OCI-LY3 (cell line): ENCODE data around the gene ARHGEF39.

Experiments used
- H2AFZ ChIP-seq: fragments of 200-600, 300-600 bp; shearing (Covaris generic); 2 replicates; pipeline ENCODE4 v1.6.0; 2014; ENCODE audit warnings: antibody characterized with exemption, low read depth, low read length
- H3K27ac ChIP-seq: fragments of 200-600, 300-600 bp; sonication (generic); 2 replicates; pipeline ENCODE4 v1.5.1; 2014; ENCODE audit warnings: mild to moderate bottlenecking, low read length, moderate library complexity, mixed read lengths
- H3K27me3 ChIP-seq: fragments of 200-600, 300-600 bp; sonication (generic); 2 replicates; pipeline ENCODE4 v1.6.1; 2014; ENCODE audit warnings: low read depth, low read length, mixed read lengths
- H3K36me3 ChIP-seq: fragments of 200-600, 300-600 bp; sonication (generic); replicated peaks from 2 replicates; pipeline ENCODE3; 2014; ENCODE audit warnings: low read depth, low read length, mixed read lengths
- H3K4me1 ChIP-seq: fragments of 300-600, 200-600 bp; sonication (generic); 2 replicates; pipeline ENCODE4 v1.6.1; 2014; ENCODE audit warnings: low read length, mixed read lengths
- H3K4me2 ChIP-seq: fragments of 200-600, 300-600 bp; sonication (generic); 2 replicates; pipeline ENCODE4 v1.6.1; 2014; ENCODE audit warnings: low read length, mixed read lengths
- H3K4me3 ChIP-seq: fragments of 300-600, 200-600 bp; sonication (generic); 2 replicates; pipeline ENCODE4 v1.5.1; 2014; ENCODE audit warnings: antibody characterized with exemption, mild to moderate bottlenecking, low read length, moderate library complexity
- H3K79me2 ChIP-seq: fragments of 300-600, 200-600 bp; shearing (Covaris generic); 2 replicates; pipeline ENCODE4 v1.6.1; 2014; ENCODE audit warnings: mild to moderate bottlenecking, low read length, mixed read lengths
- H3K9ac ChIP-seq: fragments of 300-600, 200-600 bp; shearing (Covaris generic); 2 replicates; pipeline ENCODE4 v1.6.0; 2014; ENCODE audit warnings: mild to moderate bottlenecking, low read length, moderate library complexity
- H3K9me3 ChIP-seq: fragments of 200-600, 300-600 bp; shearing (Covaris generic); 2 replicates; pipeline ENCODE4 v1.6.1; 2014; ENCODE audit warnings: low read length, mixed read lengths; ENCODE audit not compliant: insufficient read depth
- H4K20me1 ChIP-seq: fragments of 200-600, 300-600 bp; sonication (generic); 2 replicates; pipeline ENCODE4 v1.6.1; 2016; ENCODE audit warnings: low read length, mixed read lengths; ENCODE audit not compliant: insufficient read depth
- EZH2phosphoT487 ChIP-seq: fragments of 200-600 bp; shearing (Covaris generic); IDR thresholded peaks from 2 replicates; pipeline ENCODE4 v1.6.1; 2018; ENCODE audit warnings: antibody characterized with exemption, mixed run types, low read depth
- TF ChIP-seq, protein P1 (sequence below): fragments of 200-600, 300-600 bp; sonication (generic); IDR thresholded peaks from 2 replicates; pipeline ENCODE4 v1.5.1; 2014; ENCODE audit warnings: antibody characterized with exemption, low read length, low read depth

ARHGEF39 gene, protein sequence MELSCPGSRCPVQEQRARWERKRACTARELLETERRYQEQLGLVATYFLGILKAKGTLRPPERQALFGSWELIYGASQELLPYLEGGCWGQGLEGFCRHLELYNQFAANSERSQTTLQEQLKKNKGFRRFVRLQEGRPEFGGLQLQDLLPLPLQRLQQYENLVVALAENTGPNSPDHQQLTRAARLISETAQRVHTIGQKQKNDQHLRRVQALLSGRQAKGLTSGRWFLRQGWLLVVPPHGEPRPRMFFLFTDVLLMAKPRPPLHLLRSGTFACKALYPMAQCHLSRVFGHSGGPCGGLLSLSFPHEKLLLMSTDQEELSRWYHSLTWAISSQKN

DNA sequence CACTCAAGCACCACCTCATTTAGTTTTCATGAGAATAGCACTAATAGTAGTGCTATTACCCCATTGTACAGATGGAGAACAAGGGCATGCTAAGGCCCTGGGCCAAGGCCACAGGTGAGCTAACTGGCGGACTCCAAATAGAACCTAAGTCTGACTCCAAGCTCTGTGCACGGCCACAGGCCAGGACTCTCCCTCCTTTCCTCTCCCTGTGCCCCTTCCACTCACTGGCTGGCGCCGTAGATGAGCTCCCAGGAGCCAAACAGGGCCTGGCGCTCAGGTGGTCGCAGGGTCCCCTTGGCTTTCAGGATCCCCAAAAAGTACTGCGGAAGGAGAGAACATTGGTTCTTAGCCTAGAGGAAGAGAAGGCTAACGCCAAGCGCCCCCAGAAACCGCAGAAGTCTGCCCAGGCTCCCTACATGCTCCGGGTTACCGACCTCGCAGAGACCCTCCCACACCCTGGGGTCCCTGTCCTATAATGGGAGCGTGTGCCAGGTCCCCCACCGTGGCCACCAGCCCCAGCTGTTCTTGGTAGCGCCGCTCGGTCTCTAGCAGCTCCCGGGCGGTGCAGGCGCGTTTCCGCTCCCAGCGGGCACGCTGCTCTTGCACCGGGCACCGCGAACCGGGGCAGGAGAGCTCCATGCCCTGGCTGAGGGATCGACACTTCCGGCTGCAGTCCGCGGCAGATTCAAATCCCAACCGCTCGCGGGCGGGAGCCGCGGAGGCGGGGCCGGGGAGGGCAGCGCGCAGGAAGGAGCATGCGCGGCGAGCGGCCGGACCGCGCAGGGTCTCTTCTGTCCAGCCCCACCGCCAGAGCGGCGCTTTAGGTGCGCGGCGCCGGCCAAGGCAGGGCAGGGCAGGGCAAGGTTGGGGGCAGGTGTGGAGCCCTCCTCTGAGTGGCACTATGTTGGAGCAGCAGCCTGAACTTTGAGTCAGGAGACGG, at the start of gene ARHGEF39:
TSS of gene ARHGEF39 (minus strand) at position 665 of the 940 bp plus-strand sequence. CDS start at position 639, 26 bp downstream.
- Histone ChIP-seq H4K20me1 (no peaks in the 10 kb centered on the region), H2AFZ (peak within 1 kb of the TSS; percentile 75), H3K27me3 (no peaks in the 10 kb centered on the region), H3K79me2 (peaks cover 15% of the 10 kb centered on the region), H3K4me1 (peaks cover 19% of the 10 kb centered on the region), H3K9ac (peak within 1 kb of the TSS; percentile 95), H3K9me3 (no peaks in the 10 kb centered on the region), H3K4me2 (peak within 1 kb of the TSS; percentile 96), H3K4me3 (peak within 1 kb of the TSS; percentile 91), H3K36me3 (peaks cover 34% of the 10 kb centered on the region), H3K27ac (peak within 1 kb of the TSS; percentile 56)
- no peak for TF ChIP-seq EZH2phosphoT487
- TF ChIP-seq, protein P1, sequence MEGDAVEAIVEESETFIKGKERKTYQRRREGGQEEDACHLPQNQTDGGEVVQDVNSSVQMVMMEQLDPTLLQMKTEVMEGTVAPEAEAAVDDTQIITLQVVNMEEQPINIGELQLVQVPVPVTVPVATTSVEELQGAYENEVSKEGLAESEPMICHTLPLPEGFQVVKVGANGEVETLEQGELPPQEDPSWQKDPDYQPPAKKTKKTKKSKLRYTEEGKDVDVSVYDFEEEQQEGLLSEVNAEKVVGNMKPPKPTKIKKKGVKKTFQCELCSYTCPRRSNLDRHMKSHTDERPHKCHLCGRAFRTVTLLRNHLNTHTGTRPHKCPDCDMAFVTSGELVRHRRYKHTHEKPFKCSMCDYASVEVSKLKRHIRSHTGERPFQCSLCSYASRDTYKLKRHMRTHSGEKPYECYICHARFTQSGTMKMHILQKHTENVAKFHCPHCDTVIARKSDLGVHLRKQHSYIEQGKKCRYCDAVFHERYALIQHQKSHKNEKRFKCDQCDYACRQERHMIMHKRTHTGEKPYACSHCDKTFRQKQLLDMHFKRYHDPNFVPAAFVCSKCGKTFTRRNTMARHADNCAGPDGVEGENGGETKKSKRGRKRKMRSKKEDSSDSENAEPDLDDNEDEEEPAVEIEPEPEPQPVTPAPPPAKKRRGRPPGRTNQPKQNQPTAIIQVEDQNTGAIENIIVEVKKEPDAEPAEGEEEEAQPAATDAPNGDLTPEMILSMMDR: peak; percentile 40

DNA sequence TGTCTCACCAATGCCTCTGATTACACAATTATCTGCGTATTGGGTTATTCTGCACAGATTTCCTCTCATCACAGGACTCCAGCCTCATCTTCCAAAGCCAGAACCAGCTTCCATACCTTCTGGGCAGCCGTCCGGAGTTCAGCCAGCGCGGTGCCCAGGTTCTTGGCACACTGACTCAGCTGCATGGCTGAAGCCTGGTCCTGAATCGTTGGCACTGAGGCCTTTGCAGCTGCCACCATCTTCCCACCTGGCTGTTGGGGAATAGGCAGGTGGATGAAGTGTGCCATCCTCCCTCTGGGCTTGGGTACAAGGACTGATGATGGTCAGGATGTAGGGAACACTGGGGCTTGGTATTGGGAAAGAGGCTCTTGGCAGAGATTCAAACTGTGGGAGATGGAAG, 49.1 kb upstream of the ARHGEF39 start:
- Histone ChIP-seq H3K9ac (no peak overlapping the region), H3K9me3 (no peaks in the 10 kb centered on the region), H3K36me3 (peaks cover 74% of the 10 kb centered on the region), H2AFZ (no peak overlapping the region), H4K20me1 (no peaks in the 10 kb centered on the region), H3K27me3 (no peaks in the 10 kb centered on the region), H3K79me2 (no peaks in the 10 kb centered on the region), H3K4me1 (no peaks in the 10 kb centered on the region), H3K27ac (no peak overlapping the region), H3K4me3 (no peak overlapping the region), H3K4me2 (no peak overlapping the region)
- TF ChIP-seq EZH2phosphoT487: no peak
- TF ChIP-seq, protein P1: no peak

DNA sequence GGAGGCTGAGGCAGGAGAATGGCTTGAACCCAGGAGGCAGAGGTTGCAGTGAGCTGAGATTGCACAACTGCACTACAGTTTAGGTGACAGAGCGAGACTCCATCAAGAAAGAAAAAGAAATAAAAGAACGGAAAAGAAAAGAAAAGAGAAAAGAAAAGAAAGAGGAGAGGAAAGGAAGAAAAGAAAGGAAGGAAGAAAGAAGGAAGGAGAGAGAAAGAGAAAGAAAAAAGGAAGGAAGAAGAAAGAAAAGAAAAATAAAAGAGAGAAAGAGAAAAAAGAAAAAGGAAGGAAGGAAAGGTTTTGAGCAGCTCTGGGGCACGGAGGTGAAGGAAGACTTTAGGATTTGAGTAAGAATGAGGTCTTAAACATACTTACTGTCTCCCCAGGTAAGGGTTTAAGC, 48.6 kb upstream of the ARHGEF39 start:
- Histone ChIP-seq H3K4me3 (no peak overlapping the region), H3K36me3 (peaks cover 70% of the 10 kb centered on the region), H3K27me3 (no peaks in the 10 kb centered on the region), H3K27ac (no peak overlapping the region), H3K9ac (no peak overlapping the region), H3K79me2 (no peaks in the 10 kb centered on the region), H3K4me1 (no peaks in the 10 kb centered on the region), H2AFZ (no peak overlapping the region), H3K4me2 (no peak overlapping the region), H3K9me3 (no peaks in the 10 kb centered on the region), H4K20me1 (no peaks in the 10 kb centered on the region)
- TF ChIP-seq, protein P1: no peak
- TF ChIP-seq EZH2phosphoT487: no peak
